Activated T-helper 17 cell treated with anti-CD3 and anti-CD28 coated beads, Interleukin-2, amount 50 U/mL, for 72 hours (primary cell): ENCODE results near the gene HOXA4. TPM values are rescaled to one million over a fixed set of nuclear protein-coding genes. Genes with fewer than 3 reads are reported as not detected.

Experiments used
- ATAC-seq: fragments of 150-1000 bp; cut with Tn5 transposase; replicated peaks from 2 replicates; pipeline ENCODE4 v1.10.0; 2021; ENCODE audit warnings: mild to moderate bottlenecking, moderate library complexity
- H3K27ac Mint-ChIP-seq: one replicate; pipeline ENCODE4 v1.8.0; 2022; ENCODE audit warnings: mixed read lengths
- H3K27me3 Mint-ChIP-seq: one replicate; pipeline ENCODE4 v1.8.0; 2022; ENCODE audit warnings: mixed read lengths
- H3K36me3 Mint-ChIP-seq: one replicate; pipeline ENCODE4 v1.8.0; 2022; ENCODE audit warnings: low read depth, mild to moderate bottlenecking, mixed read lengths
- H3K4me1 Mint-ChIP-seq: one replicate; pipeline ENCODE4 v1.8.0; 2022; ENCODE audit warnings: mixed read lengths
- H3K4me3 Mint-ChIP-seq: one replicate; pipeline ENCODE4 v1.8.0; 2022; ENCODE audit warnings: mild to moderate bottlenecking, mixed read lengths
- H3K9me3 Mint-ChIP-seq: one replicate; pipeline ENCODE4 v1.8.0; 2022; ENCODE audit warnings: mixed read lengths
- total RNA-seq, 2 donors: library from RNA; stranded (reverse); gene quantifications; one replicate each; pipeline ENCODE4 v1.2.3, GENCODE V29; 2022

Gene HOXA4
- total RNA-seq, 2 donors from 2014 or later: 0.26 TPM; not detected in 1

- H3K9me3 Mint-ChIP-seq: no peaks in the 10 kb centered on the region
- H3K27me3 Mint-ChIP-seq: peaks cover 56% of the 10 kb centered on the region
- H3K4me1 Mint-ChIP-seq: peaks cover 18% of the 10 kb centered on the region
- no peak overlapping the region for H3K27ac Mint-ChIP-seq
- peaks cover 37% of the 10 kb centered on the region for H3K36me3 Mint-ChIP-seq
- no peak for ATAC-seq
- no peak overlapping the region for H3K4me3 Mint-ChIP-seq
Measured at GRCh38 chr7:27100694-27101170, 29.8 kb downstream of the HOXA4 start.

GRCh38 chr7:27099453-27100370, 30.8 kb downstream of the HOXA4 start:
- no peak for ATAC-seq
- Mint-ChIP-seq H3K4me1 (peaks cover 18% of the 10 kb centered on the region), H3K9me3 (no peaks in the 10 kb centered on the region), H3K4me3 (no peak overlapping the region), H3K27ac (no peak overlapping the region), H3K36me3 (peaks cover 37% of the 10 kb centered on the region), H3K27me3 (peaks cover 59% of the 10 kb centered on the region)

DNA sequence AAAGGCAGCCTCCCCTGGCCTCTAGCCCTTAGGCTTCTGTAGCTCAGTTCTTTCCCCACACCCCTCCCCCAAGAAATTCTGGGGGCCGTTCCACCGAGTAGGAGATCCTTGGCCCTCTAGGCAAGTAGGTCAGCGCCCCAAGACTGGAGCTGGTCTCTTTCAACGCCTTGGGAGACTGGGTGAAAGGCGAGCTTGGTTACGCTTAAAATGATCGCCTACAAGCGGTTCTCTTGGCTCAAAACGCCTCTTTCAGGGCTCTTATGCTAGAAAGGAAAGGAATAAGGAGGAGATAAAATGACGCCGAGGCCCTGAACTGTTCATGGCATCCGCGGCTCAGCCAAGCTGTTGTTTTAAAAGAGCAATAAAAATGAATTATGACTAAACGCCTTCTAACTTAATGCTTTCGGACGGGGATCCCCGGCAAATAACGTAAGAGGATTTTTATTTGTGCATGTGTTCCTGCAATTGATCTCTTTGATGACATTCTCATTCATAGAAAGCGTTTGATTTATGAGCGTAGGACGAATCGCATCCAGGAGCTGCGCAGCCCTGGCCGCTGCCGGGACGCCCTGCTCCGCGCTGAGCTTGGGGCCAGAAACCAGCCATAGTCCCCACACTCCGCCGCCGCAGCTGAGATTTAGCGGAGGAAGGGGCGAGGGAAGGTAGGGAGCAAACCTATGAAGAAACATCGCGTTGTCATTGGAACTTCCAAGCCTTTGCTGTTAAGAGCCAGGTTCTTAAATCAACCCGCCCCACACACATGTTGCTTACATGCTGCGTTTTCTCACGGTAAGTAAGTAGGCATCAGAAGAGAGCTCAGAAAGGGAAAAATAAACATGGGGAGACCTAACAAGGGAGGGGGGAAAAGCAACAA, 31.7 kb downstream of the HOXA4 start:
- Mint-ChIP-seq H3K27ac (no peak overlapping the region), H3K4me1 (peaks cover 16% of the 10 kb centered on the region), H3K36me3 (peaks cover 37% of the 10 kb centered on the region), H3K27me3 (peaks cover 60% of the 10 kb centered on the region), H3K4me3 (no peak overlapping the region), H3K9me3 (no peaks in the 10 kb centered on the region)
- ATAC-seq: no peak

DNA sequence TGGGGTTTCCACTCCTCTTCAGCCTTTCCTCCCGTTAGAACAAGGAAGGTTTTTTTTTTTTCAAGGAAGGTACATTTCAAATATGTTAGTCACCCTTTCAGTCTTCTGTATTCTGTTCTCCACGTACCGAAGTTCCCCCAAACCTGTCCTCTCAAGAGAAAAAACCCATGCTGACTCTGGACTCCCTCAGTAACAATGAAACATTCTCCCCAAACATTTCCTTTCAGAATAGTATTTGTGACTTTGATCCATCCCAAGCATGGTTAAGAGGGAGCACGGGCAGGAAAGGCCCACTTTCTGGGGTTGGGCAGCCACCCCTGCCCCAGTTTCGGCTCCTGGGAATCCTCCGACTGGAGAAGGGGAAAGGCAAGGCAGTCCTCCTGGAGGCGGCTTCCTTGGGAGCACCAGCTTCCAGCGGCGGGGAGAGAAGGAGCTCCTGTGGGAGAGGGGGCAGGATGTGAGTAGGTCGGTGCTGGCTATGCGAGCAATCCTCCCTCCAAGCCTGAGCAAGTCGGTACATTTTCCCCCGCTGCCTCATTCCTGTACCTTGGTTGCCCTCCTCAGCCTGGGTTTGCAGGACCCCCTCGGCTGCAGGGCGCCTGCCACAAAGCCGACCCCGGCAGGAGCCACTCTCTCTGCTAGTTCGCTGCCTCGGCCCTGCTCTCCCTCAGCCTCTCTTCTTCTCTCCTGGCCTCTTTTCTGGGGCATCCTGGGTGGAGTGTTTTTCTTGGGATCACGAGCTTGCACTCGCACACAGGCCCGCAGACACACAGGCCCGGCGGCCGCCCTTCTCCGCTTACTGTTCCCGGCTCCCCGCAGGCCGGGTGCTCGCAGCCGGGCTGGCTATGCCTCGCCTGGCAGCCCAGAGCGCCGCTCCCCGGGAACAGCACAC, 32.6 kb downstream of the HOXA4 start:
- peaks cover 11% of the 10 kb centered on the region for H3K4me1 Mint-ChIP-seq

DNA sequence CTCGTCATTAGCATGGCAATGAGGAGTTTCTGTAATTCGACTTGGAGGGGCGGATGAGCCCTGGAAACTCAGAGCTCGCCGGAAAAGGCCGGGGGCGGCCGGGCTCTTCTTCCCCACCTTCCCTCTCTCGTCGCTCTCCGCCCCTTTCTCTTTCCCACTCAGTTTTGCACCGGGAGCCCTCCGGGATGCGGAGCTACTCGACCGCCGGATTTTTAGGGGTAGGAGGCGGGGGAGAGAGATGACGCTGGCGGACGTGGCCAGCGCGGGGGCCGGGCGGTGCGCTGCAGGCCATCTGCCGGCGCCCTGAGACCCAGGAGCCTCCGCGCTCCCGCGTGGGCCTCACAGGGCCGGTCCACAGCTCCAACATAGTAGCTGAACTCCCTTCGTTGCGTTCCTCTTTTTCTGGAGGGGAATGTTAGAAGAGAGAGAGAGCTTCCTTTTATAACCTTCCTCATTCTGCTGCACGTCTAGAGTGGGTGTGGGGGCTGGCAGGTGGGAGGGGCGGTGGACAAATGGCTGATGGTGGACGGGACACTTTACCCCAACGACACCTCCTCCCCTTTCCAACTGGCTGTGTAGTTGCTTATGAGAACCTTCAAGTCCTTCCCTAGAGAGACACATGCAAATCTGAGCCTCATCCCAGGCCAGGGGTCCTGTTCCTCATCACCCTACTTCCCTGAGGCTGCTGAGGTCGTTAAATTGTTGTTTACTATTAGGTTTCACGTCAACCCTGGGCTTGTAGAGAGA, 33.6 kb downstream of the HOXA4 start:
- peaks cover 27% of the 10 kb centered on the region for H3K36me3 Mint-ChIP-seq
- peaks cover 63% of the 10 kb centered on the region for H3K27me3 Mint-ChIP-seq
- peaks cover 5% of the 10 kb centered on the region for H3K4me1 Mint-ChIP-seq
- peak; percentile 20 for ATAC-seq
- H3K4me3 Mint-ChIP-seq: peak overlapping the region; percentile 81
- no peaks in the 10 kb centered on the region for H3K9me3 Mint-ChIP-seq
- no peak overlapping the region for H3K27ac Mint-ChIP-seq

More for the DNA sequence above, 32.6 kb downstream of the HOXA4 start:
- Mint-ChIP-seq H3K27me3 (peaks cover 61% of the 10 kb centered on the region), H3K9me3 (no peaks in the 10 kb centered on the region), H3K4me3 (peak overlapping the region; percentile 81), H3K27ac (no peak overlapping the region), H3K36me3 (peaks cover 35% of the 10 kb centered on the region)
- no peak for ATAC-seq

GRCh38 chr7:27095897-27096767, 34.4 kb downstream of the HOXA4 start, which contains the start of gene HOXA1:
Gene HOXA1, minus strand, starts transcription at chr7:27096000. Its CDS starts 88 bp downstream, at chr7:27095912.
- Mint-ChIP-seq H3K9me3 (no peaks in the 10 kb centered on the region), H3K4me3 (peak within 1 kb of the TSS; percentile 81), H3K4me1 (peaks cover 5% of the 10 kb centered on the region), H3K27me3 (peaks cover 64% of the 10 kb centered on the region), H3K27ac (no peak within 1 kb of the TSS), H3K36me3 (peaks cover 19% of the 10 kb centered on the region)
- peak; percentile 91 for ATAC-seq

DNA sequence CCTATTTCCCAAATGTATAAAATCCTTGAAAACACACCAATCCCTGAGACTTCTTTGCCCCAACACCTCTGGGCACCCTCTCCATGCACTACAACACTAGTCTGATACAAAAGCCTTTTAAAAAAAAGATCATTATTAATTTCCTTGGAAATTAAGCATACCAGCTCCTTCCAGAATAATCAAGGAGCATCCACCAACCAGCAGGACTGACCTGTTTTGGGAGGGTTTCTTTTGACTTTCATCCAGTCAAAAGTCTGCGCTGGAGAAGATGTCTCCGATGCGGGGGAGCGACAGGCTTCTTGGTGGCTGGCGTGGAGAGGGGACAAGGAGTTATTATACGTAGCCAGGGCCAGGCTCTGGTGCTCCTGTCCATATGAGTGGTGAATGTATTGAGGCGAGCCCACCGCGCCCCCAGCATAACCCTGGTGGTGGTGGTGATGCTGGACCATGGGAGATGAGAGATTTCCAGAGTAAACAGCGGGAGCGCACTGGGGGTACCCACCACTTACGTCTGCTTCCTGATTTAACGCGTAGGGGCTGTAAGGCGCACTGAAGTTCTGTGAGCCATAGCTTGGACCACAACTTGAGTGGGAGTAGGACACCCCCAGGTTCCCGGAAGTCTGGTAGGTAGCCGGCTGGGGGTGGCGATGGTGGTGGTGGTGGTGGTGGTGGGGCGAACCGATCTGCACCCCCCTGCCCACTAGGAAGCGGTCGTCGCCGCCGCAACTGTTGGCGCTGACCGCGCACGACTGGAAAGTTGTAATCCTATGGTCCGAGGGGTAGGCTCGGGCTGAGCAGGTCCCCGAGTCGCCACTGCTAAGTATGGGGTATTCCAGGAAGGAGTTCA, 35.3 kb downstream of the HOXA4 start:
- ATAC-seq: peak; percentile 18
- peak overlapping the region; percentile 81 for H3K4me3 Mint-ChIP-seq
- peaks cover 5% of the 10 kb centered on the region for H3K4me1 Mint-ChIP-seq
- peaks cover 65% of the 10 kb centered on the region for H3K27me3 Mint-ChIP-seq
- peaks cover 10% of the 10 kb centered on the region for H3K36me3 Mint-ChIP-seq
- no peaks in the 10 kb centered on the region for H3K9me3 Mint-ChIP-seq
- no peak overlapping the region for H3K27ac Mint-ChIP-seq

- Mint-ChIP-seq H3K27ac (no peak overlapping the region), H3K9me3 (no peaks in the 10 kb centered on the region), H3K4me1 (peaks cover 5% of the 10 kb centered on the region)
Measured at GRCh38 chr7:27094304-27095049, 36.1 kb downstream of the HOXA4 start.

GRCh38 chr7:27093184-27093895, 37.2 kb downstream of the HOXA4 start:
- no peak overlapping the region for H3K27ac Mint-ChIP-seq
- H3K4me3 Mint-ChIP-seq: no peak overlapping the region
- H3K27me3 Mint-ChIP-seq: peaks cover 73% of the 10 kb centered on the region
- no peaks in the 10 kb centered on the region for H3K36me3 Mint-ChIP-seq
- no peaks in the 10 kb centered on the region for H3K9me3 Mint-ChIP-seq
- H3K4me1 Mint-ChIP-seq: peaks cover 5% of the 10 kb centered on the region
- no peak for ATAC-seq

More at GRCh38 chr7:27094304-27095049, 36.1 kb downstream of the HOXA4 start:
- peak overlapping the region; percentile 81 for H3K4me3 Mint-ChIP-seq
- H3K36me3 Mint-ChIP-seq: peaks cover 2% of the 10 kb centered on the region
- peaks cover 64% of the 10 kb centered on the region for H3K27me3 Mint-ChIP-seq
- no peak for ATAC-seq

DNA sequence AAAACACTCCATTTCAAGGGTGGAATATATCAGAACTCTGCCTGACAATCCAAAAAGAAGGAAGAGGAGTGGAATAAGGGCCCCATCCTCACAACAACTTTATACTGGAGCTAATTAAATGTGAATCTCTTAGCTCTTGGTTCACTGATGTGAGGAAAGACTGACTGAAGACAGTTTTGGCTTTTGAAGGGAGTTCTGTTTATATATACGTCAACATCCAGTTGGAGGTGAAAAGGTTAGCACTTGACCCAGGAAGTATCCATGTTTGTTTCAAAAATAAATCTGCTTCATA, 37.8 kb downstream of the HOXA4 start:
- Mint-ChIP-seq H3K36me3 (peaks cover under 1% of the 10 kb centered on the region), H3K4me3 (no peak overlapping the region), H3K27me3 (peaks cover 76% of the 10 kb centered on the region), H3K4me1 (peaks cover 5% of the 10 kb centered on the region), H3K9me3 (no peaks in the 10 kb centered on the region), H3K27ac (no peak overlapping the region)
- no peak for ATAC-seq
